HG02981 (cell line): ENCODE data around the gene POLR1H.
A peak's percentile ranks its signal among the peaks of the same experiment; 100 is the strongest.
"Not testable (repeated sequence)": the region's sequence is repeated elsewhere in the genome, so short reads cannot be mapped to it uniquely, and the experiment has no call there.

Source experiments
- ATAC-seq: cut with Tn5 transposase; IDR thresholded peaks from one replicate; pipeline ENCODE4 v1.9.1; 2021; ENCODE audit warnings: mild to moderate bottlenecking, moderate library complexity; ENCODE audit not compliant: unreplicated experiment

The POLR1H gene

GRCh38 chr6:30061092-30061857 is at the start of gene POLR1H:
Gene POLR1H, plus strand, starts transcription at chr6:30061265. Its CDS starts 260 bp downstream, at chr6:30061525.
- ATAC-seq, result peak; percentile 85

GRCh38 chr6:30013291-30013922 is 47.7 kb upstream of the POLR1H start:
- ATAC-seq, result no peak

GRCh38 chr6:30019819-30020218 is 41.2 kb upstream of the POLR1H start:
- ATAC-seq, result no peak

GRCh38 chr6:30020626-30021025 is 40.4 kb upstream of the POLR1H start:
- ATAC-seq, result no peak

- ATAC-seq, result no peak
Observed at GRCh38 chr6:30022189-30022588, 38.9 kb upstream of the POLR1H start.

- ATAC-seq, result not testable (repeated sequence)
Observed at GRCh38 chr6:30022712-30023111, 38.4 kb upstream of the POLR1H start.

- ATAC-seq, result no peak
Observed at GRCh38 chr6:30025186-30025585, 35.9 kb upstream of the POLR1H start.

- ATAC-seq, result no peak
Observed at GRCh38 chr6:30029588-30029987, 31.5 kb upstream of the POLR1H start.

GRCh38 chr6:30031381-30031780 is 29.7 kb upstream of the POLR1H start:
- ATAC-seq, result no peak

GRCh38 chr6:30033440-30033839 is 27.6 kb upstream of the POLR1H start:
- not testable (repeated sequence) for ATAC-seq

- no peak for ATAC-seq
Observed at GRCh38 chr6:30035784-30036183, 25.3 kb upstream of the POLR1H start.

- no peak for ATAC-seq
Observed at GRCh38 chr6:30037182-30037788, 23.8 kb upstream of the POLR1H start.

GRCh38 chr6:30041221-30041620 is 19.8 kb upstream of the POLR1H start:
- ATAC-seq, result no peak

GRCh38 chr6:30041821-30042220 is 19.2 kb upstream of the POLR1H start:
- ATAC-seq, result no peak

GRCh38 chr6:30042476-30042875 is 18.6 kb upstream of the POLR1H start:
- ATAC-seq, result no peak

- no peak for ATAC-seq
Observed at GRCh38 chr6:30042914-30043313, 18.2 kb upstream of the POLR1H start.

GRCh38 chr6:30043744-30044143 is 17.3 kb upstream of the POLR1H start:
- ATAC-seq, result no peak

GRCh38 chr6:30044630-30045029 is 16.4 kb upstream of the POLR1H start:
- ATAC-seq, result no peak

GRCh38 chr6:30047220-30047619 is 13.8 kb upstream of the POLR1H start:
- no peak for ATAC-seq

GRCh38 chr6:30053682-30054081 is 7.4 kb upstream of the POLR1H start:
- ATAC-seq, result no peak

GRCh38 chr6:30055513-30055912 is 5.6 kb upstream of the POLR1H start:
- no peak for ATAC-seq

GRCh38 chr6:30060606-30061091 is 416 bp upstream of the POLR1H start:
- ATAC-seq, result peak; percentile 29
